Stimulated activated CD4-positive, alpha-beta T cell treated with anti-CD3 and anti-CD28 coated beads, TNF-alpha, amount 100 ng/mL, for 1 hour (primary cell): ENCODE data around the gene ARHGEF10L.

Source experiments
- DNase-seq, 3 donors: peaks; one replicate each; pipeline ENCODE4 v3.0.0-alpha.2; 2020; ENCODE audit warnings: low read depth in 3 of 3, low spot score in 1 of 3

Gene ARHGEF10L

GRCh38 chr1:17631410-17631809, 91.9 kb downstream of the ARHGEF10L start:
- DNase-seq: no peak

GRCh38 chr1:17632106-17632505, 92.6 kb downstream of the ARHGEF10L start:
- no peak for DNase-seq

- no peak for DNase-seq
Observed at GRCh38 chr1:17632541-17633184, 93.2 kb downstream of the ARHGEF10L start.

- DNase-seq: no peak
Observed at GRCh38 chr1:17633654-17634053, 94.2 kb downstream of the ARHGEF10L start.

- no peak for DNase-seq
Observed at GRCh38 chr1:17635276-17635675, 95.8 kb downstream of the ARHGEF10L start.

GRCh38 chr1:17635811-17636210, 96.3 kb downstream of the ARHGEF10L start:
- no peak for DNase-seq

- no peak for DNase-seq
Observed at GRCh38 chr1:17636612-17637011, 97.1 kb downstream of the ARHGEF10L start.

GRCh38 chr1:17637055-17637454, 97.6 kb downstream of the ARHGEF10L start:
- DNase-seq: no peak

- DNase-seq: no peak
Observed at GRCh38 chr1:17639703-17640340, 100.3 kb downstream of the ARHGEF10L start.

GRCh38 chr1:17640393-17640792, 100.9 kb downstream of the ARHGEF10L start:
- DNase-seq: no peak

GRCh38 chr1:17640975-17641374, 101.5 kb downstream of the ARHGEF10L start:
- no peak for DNase-seq

GRCh38 chr1:17642169-17642568, 102.7 kb downstream of the ARHGEF10L start:
- no peak for DNase-seq

- no peak for DNase-seq
Observed at GRCh38 chr1:17642943-17643342, 103.4 kb downstream of the ARHGEF10L start.

- no peak for DNase-seq
Observed at GRCh38 chr1:17643861-17644703, 104.6 kb downstream of the ARHGEF10L start.

- DNase-seq: no peak
Observed at GRCh38 chr1:17645068-17645911, 105.8 kb downstream of the ARHGEF10L start.

GRCh38 chr1:17646444-17647280, 107.2 kb downstream of the ARHGEF10L start:
- DNase-seq: no peak

- no peak for DNase-seq
Observed at GRCh38 chr1:17648457-17649145, 109.1 kb downstream of the ARHGEF10L start.

- DNase-seq: no peak
Observed at GRCh38 chr1:17649371-17650106, 110.0 kb downstream of the ARHGEF10L start.

GRCh38 chr1:17653276-17653675, 113.8 kb downstream of the ARHGEF10L start:
- no peak for DNase-seq
